Measurements from ENCODE around the gene CFAP61.

DNA sequence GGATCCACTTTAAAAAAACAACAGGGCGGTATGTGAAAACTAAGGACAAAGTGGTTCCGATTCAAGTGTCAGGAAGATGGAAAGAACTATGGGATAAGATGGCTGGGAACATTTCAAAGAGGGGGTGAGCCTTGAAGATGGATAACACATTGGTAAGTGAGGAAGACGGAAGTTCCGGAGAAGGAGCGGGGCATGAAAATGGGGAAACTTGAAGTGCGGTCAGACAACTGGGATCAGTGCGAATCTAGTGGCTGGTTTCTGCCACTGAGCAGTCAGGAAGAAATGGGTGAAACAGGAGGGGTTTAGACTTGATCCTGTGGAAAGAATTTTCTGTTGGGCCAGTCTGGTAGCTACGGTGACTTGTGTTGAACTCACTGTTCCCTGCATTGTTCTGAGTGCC is 34.0 kb upstream of the CFAP61 start:
- no peak for TF ChIP-seq POLR2A (IDR thresholded peaks at IDR 0.05)
- TF ChIP-seq, protein P1, sequence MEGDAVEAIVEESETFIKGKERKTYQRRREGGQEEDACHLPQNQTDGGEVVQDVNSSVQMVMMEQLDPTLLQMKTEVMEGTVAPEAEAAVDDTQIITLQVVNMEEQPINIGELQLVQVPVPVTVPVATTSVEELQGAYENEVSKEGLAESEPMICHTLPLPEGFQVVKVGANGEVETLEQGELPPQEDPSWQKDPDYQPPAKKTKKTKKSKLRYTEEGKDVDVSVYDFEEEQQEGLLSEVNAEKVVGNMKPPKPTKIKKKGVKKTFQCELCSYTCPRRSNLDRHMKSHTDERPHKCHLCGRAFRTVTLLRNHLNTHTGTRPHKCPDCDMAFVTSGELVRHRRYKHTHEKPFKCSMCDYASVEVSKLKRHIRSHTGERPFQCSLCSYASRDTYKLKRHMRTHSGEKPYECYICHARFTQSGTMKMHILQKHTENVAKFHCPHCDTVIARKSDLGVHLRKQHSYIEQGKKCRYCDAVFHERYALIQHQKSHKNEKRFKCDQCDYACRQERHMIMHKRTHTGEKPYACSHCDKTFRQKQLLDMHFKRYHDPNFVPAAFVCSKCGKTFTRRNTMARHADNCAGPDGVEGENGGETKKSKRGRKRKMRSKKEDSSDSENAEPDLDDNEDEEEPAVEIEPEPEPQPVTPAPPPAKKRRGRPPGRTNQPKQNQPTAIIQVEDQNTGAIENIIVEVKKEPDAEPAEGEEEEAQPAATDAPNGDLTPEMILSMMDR (IDR thresholded peaks at IDR 0.05) = no peak

Data from thyroid gland (tissue), 4 donors.